GM21515 (cell line): ENCODE results near the gene ARHGEF33.
"Not testable (repeated sequence)": the region's sequence is repeated elsewhere in the genome, so short reads cannot be mapped to it uniquely, and the experiment has no call there.

Experiments used
- ATAC-seq: cut with Tn5 transposase; IDR thresholded peaks from one replicate; pipeline ENCODE4 v1.9.1; 2021; ENCODE audit not compliant: unreplicated experiment

The ARHGEF33 gene

GRCh38 chr2:38907743-38908562 is 18.3 kb downstream of the ARHGEF33 start:
- peak; percentile 76 for ATAC-seq

GRCh38 chr2:38909872-38910271 is 20.2 kb downstream of the ARHGEF33 start:
- ATAC-seq, result no peak

GRCh38 chr2:38911191-38911590 is 21.5 kb downstream of the ARHGEF33 start:
- ATAC-seq, result no peak

GRCh38 chr2:38912619-38913018 is 22.9 kb downstream of the ARHGEF33 start:
- no peak for ATAC-seq

GRCh38 chr2:38922389-38922788 is 32.7 kb downstream of the ARHGEF33 start:
- ATAC-seq, result no peak

GRCh38 chr2:38922902-38923301 is 33.2 kb downstream of the ARHGEF33 start:
- no peak for ATAC-seq

- no peak for ATAC-seq
These were observed 36.3 kb downstream of the ARHGEF33 start for GRCh38 chr2:38925982-38926381.

GRCh38 chr2:38930600-38930999 is 40.9 kb downstream of the ARHGEF33 start:
- ATAC-seq, result no peak

GRCh38 chr2:38932586-38932985 is 42.9 kb downstream of the ARHGEF33 start:
- ATAC-seq, result no peak

GRCh38 chr2:38933653-38934052 is 44.0 kb downstream of the ARHGEF33 start:
- no peak for ATAC-seq

- no peak for ATAC-seq
These were observed 45.1 kb downstream of the ARHGEF33 start for GRCh38 chr2:38934742-38935141.

- ATAC-seq, result no peak
These were observed 46.0 kb downstream of the ARHGEF33 start for GRCh38 chr2:38935568-38936172.

GRCh38 chr2:38936516-38936915 is 46.8 kb downstream of the ARHGEF33 start:
- ATAC-seq, result not testable (repeated sequence)

GRCh38 chr2:38937548-38937947 is 47.9 kb downstream of the ARHGEF33 start:
- no peak for ATAC-seq

- no peak for ATAC-seq
These were observed 51.1 kb downstream of the ARHGEF33 start for GRCh38 chr2:38940746-38941145.

- ATAC-seq, result no peak
These were observed 54.1 kb downstream of the ARHGEF33 start for GRCh38 chr2:38943784-38944183.

GRCh38 chr2:38945372-38945771 is 55.7 kb downstream of the ARHGEF33 start:
- no peak for ATAC-seq

GRCh38 chr2:38945911-38946310 is 56.2 kb downstream of the ARHGEF33 start:
- no peak for ATAC-seq

GRCh38 chr2:38947241-38948239 is 57.9 kb downstream of the ARHGEF33 start:
- ATAC-seq, result peak; percentile 68

- no peak for ATAC-seq
These were observed 58.8 kb downstream of the ARHGEF33 start for GRCh38 chr2:38948387-38948882.

- no peak for ATAC-seq
These were observed 59.3 kb downstream of the ARHGEF33 start for GRCh38 chr2:38948995-38949394.
